ENCODE data around the gene SLC14A1.
"Not testable (repeated sequence)": the region's sequence is repeated elsewhere in the genome, so short reads cannot be mapped to it uniquely, and the experiment has no call there.

The SLC14A1 gene

GRCh38 chr18:45751766-45752165, 27.8 kb downstream of the SLC14A1 start:
- Mint-ChIP-seq H3K36me3 (ENCODE audit: insufficient read depth) (peaks cover 2% of the 10 kb centered on the region), H3K27ac (no peak overlapping the region), H3K4me3 (no peak overlapping the region), H3K4me1 (ENCODE audit: low read depth in 2 of 2) (peaks cover 0 to 6% of the 10 kb centered on the region in 2 donors), H3K9me3 (no peaks in the 10 kb centered on the region), H3K27me3 (peaks cover 0 to 19% of the 10 kb centered on the region in 2 donors)
- ATAC-seq (replicated peaks): no peak
- no peak for DNase-seq

DNA sequence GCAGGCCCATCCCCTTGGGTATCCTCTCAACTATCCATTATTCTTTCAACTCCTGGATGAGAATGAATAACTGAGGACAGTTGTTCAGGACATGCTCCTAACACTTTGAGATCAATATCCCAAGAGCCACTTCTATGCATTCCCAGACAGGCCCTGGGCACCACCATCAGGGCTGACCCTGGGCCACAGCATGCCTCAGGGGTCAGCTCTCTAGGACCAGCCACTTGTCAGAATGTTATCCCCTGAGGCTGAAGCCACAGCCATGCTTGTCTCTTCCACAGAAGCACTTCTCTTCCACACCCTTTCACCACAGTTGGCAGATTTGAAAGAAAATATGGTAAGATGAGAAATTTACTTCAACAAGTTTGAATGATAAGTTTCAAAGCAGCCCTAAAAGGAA, 28.7 kb downstream of the SLC14A1 start:
- Mint-ChIP-seq H3K4me1 (ENCODE audit: low read depth in 2 of 2) (peaks cover 0 to 6% of the 10 kb centered on the region in 2 donors), H3K4me3 (no peak overlapping the region), H3K27me3 (peaks cover 5 to 28% of the 10 kb centered on the region in 2 donors), H3K9me3 (no peaks in the 10 kb centered on the region), H3K36me3 (ENCODE audit: insufficient read depth) (no peaks in the 10 kb centered on the region), H3K27ac (no peak overlapping the region)
- ATAC-seq (replicated peaks) (no peak), DNase-seq (no peak)

DNA sequence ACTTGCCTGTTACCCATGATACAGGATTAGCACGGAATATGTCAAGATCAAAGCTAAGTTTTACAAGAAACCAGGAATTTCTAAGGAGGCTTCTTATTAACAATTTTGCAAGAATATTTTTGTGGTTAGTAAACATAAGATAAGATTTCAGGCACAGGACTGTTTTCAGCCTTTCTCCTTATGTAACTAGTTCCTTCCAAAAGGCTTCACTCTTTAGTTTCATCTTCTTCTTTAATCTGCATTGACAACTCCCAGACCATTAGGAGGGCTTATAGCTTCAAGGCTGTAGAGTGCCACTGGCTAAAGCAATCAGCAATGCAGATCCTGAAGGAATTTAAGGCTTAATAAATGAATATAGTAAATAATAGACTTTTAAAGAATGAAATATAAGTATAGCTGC, 29.3 kb downstream of the SLC14A1 start:
- ATAC-seq (replicated peaks) (no peak), DNase-seq (no peak)
- Mint-ChIP-seq H3K27ac (no peak overlapping the region), H3K4me3 (no peak overlapping the region), H3K9me3 (no peaks in the 10 kb centered on the region), H3K36me3 (ENCODE audit: insufficient read depth) (no peaks in the 10 kb centered on the region), H3K27me3 (peaks cover 5 to 34% of the 10 kb centered on the region in 2 donors), H3K4me1 (ENCODE audit: low read depth in 2 of 2) (peaks cover 0 to 6% of the 10 kb centered on the region in 2 donors)

DNA sequence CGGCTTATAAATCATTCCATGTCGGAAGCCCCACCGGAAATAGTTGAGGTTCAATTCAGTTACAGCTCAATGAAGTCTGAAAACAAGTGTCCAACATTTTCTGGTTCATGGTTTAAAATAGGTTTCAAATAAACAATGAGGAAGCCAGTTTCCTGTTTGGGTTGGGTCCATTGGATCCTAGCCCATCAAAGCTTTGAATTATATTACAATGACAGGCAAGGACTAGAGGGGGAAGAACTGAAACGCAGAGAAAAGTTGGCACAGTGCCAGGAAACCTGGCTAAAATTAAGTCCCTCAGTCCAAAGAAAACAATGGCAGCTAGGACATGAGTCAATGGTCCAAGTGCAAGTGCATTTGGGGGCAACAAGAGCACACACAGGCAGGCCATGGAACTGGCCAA, 32.0 kb downstream of the SLC14A1 start:
- Mint-ChIP-seq H3K4me3 (no peak overlapping the region), H3K27ac (no peak overlapping the region), H3K9me3 (no peaks in the 10 kb centered on the region), H3K36me3 (ENCODE audit: insufficient read depth) (no peaks in the 10 kb centered on the region), H3K27me3 (peaks cover 21 to 57% of the 10 kb centered on the region in 2 donors), H3K4me1 (ENCODE audit: low read depth in 2 of 2) (peaks cover 0 to 10% of the 10 kb centered on the region in 2 donors)
- no peak for DNase-seq
- no peak for ATAC-seq (replicated peaks)

- ATAC-seq (replicated peaks) (no peak), DNase-seq (no peak)
- peaks cover 0 to 10% of the 10 kb centered on the region in 2 donors for H3K4me1 Mint-ChIP-seq (ENCODE audit: low read depth in 2 of 2)
- H3K36me3 Mint-ChIP-seq (ENCODE audit: insufficient read depth): no peaks in the 10 kb centered on the region
- H3K9me3 Mint-ChIP-seq: no peaks in the 10 kb centered on the region
- no peak overlapping the region for H3K4me3 Mint-ChIP-seq
- H3K27me3 Mint-ChIP-seq: peaks cover 22 to 57% of the 10 kb centered on the region in 2 donors
- no peak overlapping the region for H3K27ac Mint-ChIP-seq
Measured at GRCh38 chr18:45757005-45757404, 33.0 kb downstream of the SLC14A1 start.

DNA sequence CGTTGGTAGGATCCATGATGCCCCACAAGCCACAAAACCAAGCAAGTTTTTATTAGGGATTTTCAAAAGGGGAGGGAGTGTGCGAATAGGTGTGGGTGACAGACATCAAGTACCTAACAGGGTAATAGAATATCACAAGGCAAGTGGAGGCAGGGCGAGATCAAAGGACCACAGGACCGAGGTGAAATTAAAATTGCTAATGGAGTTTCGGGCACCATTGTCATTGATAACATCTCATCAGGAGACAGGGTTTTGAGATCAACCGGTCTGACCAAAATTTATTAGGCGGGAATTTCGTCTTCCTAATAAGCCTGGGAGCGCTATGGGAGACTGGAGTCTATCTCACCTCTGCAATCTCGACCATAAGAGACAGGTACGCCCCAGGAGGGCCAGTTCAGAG, 33.7 kb downstream of the SLC14A1 start:
- DNase-seq; H3K9me3 Mint-ChIP-seq; ATAC-seq (replicated peaks); H3K4me1 Mint-ChIP-seq (ENCODE audit: low read depth in 2 of 2); H3K36me3 Mint-ChIP-seq (ENCODE audit: insufficient read depth); H3K27ac Mint-ChIP-seq; H3K4me3 Mint-ChIP-seq: not testable (repeated sequence)
- peaks cover 22 to 57% of the 10 kb centered on the region in 2 donors for H3K27me3 Mint-ChIP-seq

GRCh38 chr18:45760462-45761036, 36.6 kb downstream of the SLC14A1 start:
- H3K27ac Mint-ChIP-seq: no peak overlapping the region

DNA sequence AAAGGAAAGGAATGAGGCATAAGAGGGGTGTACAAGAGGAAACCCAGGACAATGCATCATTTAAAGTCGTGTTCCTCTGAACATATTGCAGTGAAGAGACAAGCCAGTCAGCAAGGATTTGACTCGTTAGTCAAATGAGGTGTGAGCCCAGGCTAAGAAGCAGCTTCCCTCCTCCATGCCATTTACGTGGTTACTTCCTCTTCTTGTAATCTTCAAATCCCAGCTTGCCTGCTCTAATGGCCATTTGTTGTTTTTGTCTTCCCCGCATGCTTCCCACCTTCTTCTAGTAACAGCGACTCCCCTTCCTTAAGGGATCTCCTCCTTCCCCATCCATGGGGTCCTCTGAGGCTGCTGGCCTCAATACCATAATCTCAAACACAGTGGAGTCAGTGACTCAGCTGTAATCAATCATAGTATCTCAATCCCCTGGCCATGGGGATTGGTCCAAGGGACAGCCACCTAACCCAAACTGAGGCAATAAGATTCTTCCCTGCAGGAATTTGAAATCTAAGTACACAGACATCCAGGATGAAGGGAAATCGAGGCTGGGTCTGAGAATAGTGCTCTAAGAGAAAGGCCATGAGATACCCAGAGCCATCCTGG, 37.6 kb downstream of the SLC14A1 start:
- ATAC-seq (replicated peaks) (no peak), DNase-seq (no peak)
- peaks cover 0 to 6% of the 10 kb centered on the region in 2 donors for H3K4me1 Mint-ChIP-seq (ENCODE audit: low read depth in 2 of 2)
- no peaks in the 10 kb centered on the region for H3K36me3 Mint-ChIP-seq (ENCODE audit: insufficient read depth)
- H3K27me3 Mint-ChIP-seq: peaks cover 22 to 40% of the 10 kb centered on the region in 2 donors
- H3K4me3 Mint-ChIP-seq: no peak overlapping the region
- no peaks in the 10 kb centered on the region for H3K9me3 Mint-ChIP-seq
- no peak overlapping the region for H3K27ac Mint-ChIP-seq

More at GRCh38 chr18:45760462-45761036, 36.6 kb downstream of the SLC14A1 start:
- H3K36me3 Mint-ChIP-seq (ENCODE audit: insufficient read depth): no peaks in the 10 kb centered on the region
- H3K4me1 Mint-ChIP-seq (ENCODE audit: low read depth in 2 of 2): peaks cover 0 to 6% of the 10 kb centered on the region in 2 donors
- DNase-seq (no peak), ATAC-seq (replicated peaks) (no peak)
- no peaks in the 10 kb centered on the region for H3K9me3 Mint-ChIP-seq
- H3K4me3 Mint-ChIP-seq: no peak overlapping the region
- peaks cover 22 to 42% of the 10 kb centered on the region in 2 donors for H3K27me3 Mint-ChIP-seq

GRCh38 chr18:45764000-45764686, 40.2 kb downstream of the SLC14A1 start:
- ATAC-seq (replicated peaks) (no peak), DNase-seq (no peak)
- H3K4me3 Mint-ChIP-seq: no peak overlapping the region
- no peaks in the 10 kb centered on the region for H3K9me3 Mint-ChIP-seq
- peaks cover 15 to 17% of the 10 kb centered on the region in 2 donors for H3K27me3 Mint-ChIP-seq
- peaks cover 2% of the 10 kb centered on the region for H3K36me3 Mint-ChIP-seq (ENCODE audit: insufficient read depth)
- H3K4me1 Mint-ChIP-seq (ENCODE audit: low read depth in 2 of 2): peaks cover 0 to 6% of the 10 kb centered on the region in 2 donors
- H3K27ac Mint-ChIP-seq: no peak overlapping the region

- Mint-ChIP-seq H3K4me1 (ENCODE audit: low read depth in 2 of 2) (peaks cover 10 to 14% of the 10 kb centered on the region in 2 donors), H3K27me3 (peaks cover under 1 to 11% of the 10 kb centered on the region in 2 donors), H3K36me3 (ENCODE audit: insufficient read depth) (peaks cover 2% of the 10 kb centered on the region), H3K9me3 (no peaks in the 10 kb centered on the region), H3K4me3 (no peak overlapping the region), H3K27ac (no peak overlapping the region)
- ATAC-seq (replicated peaks): no peak
- DNase-seq: no peak
Measured at GRCh38 chr18:45765796-45766195, 41.8 kb downstream of the SLC14A1 start.

- Mint-ChIP-seq H3K27me3 (peaks cover 0 to 8% of the 10 kb centered on the region in 2 donors), H3K36me3 (ENCODE audit: insufficient read depth) (peaks cover 6% of the 10 kb centered on the region), H3K4me1 (ENCODE audit: low read depth in 2 of 2) (peaks cover 42 to 53% of the 10 kb centered on the region in 2 donors), H3K4me3 (no peak overlapping the region), H3K27ac (peak overlapping the region in 1 of 2 donors; percentile 20), H3K9me3 (no peaks in the 10 kb centered on the region)
- DNase-seq (no peak), ATAC-seq (replicated peaks) (no peak)
Measured at GRCh38 chr18:45771587-45772480, 47.9 kb downstream of the SLC14A1 start.

GRCh38 chr18:45774065-45774521, 50.1 kb downstream of the SLC14A1 start:
- Mint-ChIP-seq H3K27me3 (peaks cover 0 to 8% of the 10 kb centered on the region in 2 donors), H3K4me1 (ENCODE audit: low read depth in 2 of 2) (peaks cover 42 to 53% of the 10 kb centered on the region in 2 donors), H3K27ac (peak overlapping the region; percentile 8 to 44), H3K9me3 (no peaks in the 10 kb centered on the region), H3K36me3 (ENCODE audit: insufficient read depth) (peaks cover 3% of the 10 kb centered on the region), H3K4me3 (peak overlapping the region; percentile 41 to 59)
- peak; percentile 6 to 19 (median 17) for DNase-seq
- peak; percentile 77 for ATAC-seq (replicated peaks)

- peak overlapping the region; percentile 41 to 59 for H3K4me3 Mint-ChIP-seq
- peak; percentile 52 for ATAC-seq (replicated peaks)
- no peaks in the 10 kb centered on the region for H3K9me3 Mint-ChIP-seq
- H3K4me1 Mint-ChIP-seq (ENCODE audit: low read depth in 2 of 2): peaks cover 34 to 47% of the 10 kb centered on the region in 2 donors
- DNase-seq: peak; percentile 18 to 36 (median 29)
- H3K36me3 Mint-ChIP-seq (ENCODE audit: insufficient read depth): peaks cover 3% of the 10 kb centered on the region
- peak overlapping the region; percentile 44 to 83 for H3K27ac Mint-ChIP-seq
- H3K27me3 Mint-ChIP-seq: peaks cover 0 to 2% of the 10 kb centered on the region in 2 donors
Measured at GRCh38 chr18:45775241-45775676, 51.3 kb downstream of the SLC14A1 start.
